ENCODE measurements around the gene SVOP. TPM values are rescaled to one million over a fixed set of nuclear protein-coding genes. Genes with fewer than 3 reads are reported as not detected.

Gene SVOP
- polyA plus RNA-seq, 1 experiment = not detected

DNA sequence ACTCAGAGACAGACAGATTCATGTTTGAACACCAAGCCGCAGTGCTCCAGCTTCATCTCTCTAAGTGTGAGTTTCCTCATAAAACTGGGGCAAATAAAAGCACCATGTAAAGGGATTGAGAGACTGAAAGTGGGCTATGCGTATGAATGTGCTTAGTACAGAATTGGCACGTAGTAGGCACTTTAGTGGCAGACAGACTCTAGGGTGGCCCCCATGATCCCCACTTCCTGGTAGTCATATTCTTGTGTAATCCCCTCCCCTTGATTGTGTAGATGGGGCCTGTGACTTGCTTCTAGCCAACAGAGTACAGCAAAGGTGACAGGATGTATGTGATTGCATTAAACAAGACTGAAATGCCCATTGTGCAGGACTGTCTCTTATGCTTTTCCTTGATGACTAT, 98.0 kb downstream of the SVOP start:
- CTCF ChIA-PET = no interaction called here
- no peaks in the 10 kb centered on the region for H3K27me3 ChIP-seq (ENCODE audit: control insufficient read depth, insufficient read depth, low read length)
- TF ChIP-seq, protein P1, sequence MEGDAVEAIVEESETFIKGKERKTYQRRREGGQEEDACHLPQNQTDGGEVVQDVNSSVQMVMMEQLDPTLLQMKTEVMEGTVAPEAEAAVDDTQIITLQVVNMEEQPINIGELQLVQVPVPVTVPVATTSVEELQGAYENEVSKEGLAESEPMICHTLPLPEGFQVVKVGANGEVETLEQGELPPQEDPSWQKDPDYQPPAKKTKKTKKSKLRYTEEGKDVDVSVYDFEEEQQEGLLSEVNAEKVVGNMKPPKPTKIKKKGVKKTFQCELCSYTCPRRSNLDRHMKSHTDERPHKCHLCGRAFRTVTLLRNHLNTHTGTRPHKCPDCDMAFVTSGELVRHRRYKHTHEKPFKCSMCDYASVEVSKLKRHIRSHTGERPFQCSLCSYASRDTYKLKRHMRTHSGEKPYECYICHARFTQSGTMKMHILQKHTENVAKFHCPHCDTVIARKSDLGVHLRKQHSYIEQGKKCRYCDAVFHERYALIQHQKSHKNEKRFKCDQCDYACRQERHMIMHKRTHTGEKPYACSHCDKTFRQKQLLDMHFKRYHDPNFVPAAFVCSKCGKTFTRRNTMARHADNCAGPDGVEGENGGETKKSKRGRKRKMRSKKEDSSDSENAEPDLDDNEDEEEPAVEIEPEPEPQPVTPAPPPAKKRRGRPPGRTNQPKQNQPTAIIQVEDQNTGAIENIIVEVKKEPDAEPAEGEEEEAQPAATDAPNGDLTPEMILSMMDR (IDR thresholded peaks at IDR 0.05; ENCODE audit: insufficient read depth, low read depth, low read length) = no peak
- H3K4me3 ChIP-seq (ENCODE audit: low read depth, low read length) = no peak overlapping the region
- DNase-seq (ENCODE audit: low read depth) = no peak
- H3K36me3 ChIP-seq (ENCODE audit: control insufficient read depth, insufficient read depth, low read length) = no peaks in the 10 kb centered on the region
- POLR2A ChIA-PET = no interaction called here

DNA sequence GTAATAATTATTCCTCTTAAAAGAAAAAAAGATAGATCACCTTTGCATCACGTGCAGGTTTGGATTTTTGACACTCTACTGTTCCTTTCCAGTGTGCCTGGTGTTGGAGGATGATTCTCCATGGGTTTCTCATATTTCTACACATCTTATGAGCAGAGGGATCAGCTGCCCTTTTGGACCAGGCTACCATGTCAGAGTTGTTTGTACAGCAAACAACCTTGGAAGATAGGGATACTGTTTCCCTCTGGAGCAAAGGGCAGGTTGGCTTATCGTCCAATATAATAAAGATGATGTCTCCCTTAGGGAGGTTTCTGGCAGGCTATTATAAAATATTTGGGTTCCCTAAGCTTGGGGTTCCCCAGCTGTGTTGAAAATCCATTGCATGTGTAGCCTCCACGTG, 98.9 kb downstream of the SVOP start:
- no peak for DNase-seq (ENCODE audit: low read depth)
- Histone ChIP-seq H3K4me3 (ENCODE audit: low read depth, low read length) (no peak overlapping the region), H3K36me3 (ENCODE audit: control insufficient read depth, insufficient read depth, low read length) (no peaks in the 10 kb centered on the region), H3K27me3 (ENCODE audit: control insufficient read depth, insufficient read depth, low read length) (no peaks in the 10 kb centered on the region)
- TF ChIP-seq, protein P1 (IDR thresholded peaks at IDR 0.05; ENCODE audit: insufficient read depth, low read depth, low read length) = no peak
- ChIA-PET CTCF (no interaction called here), POLR2A (no interaction called here)

DNA sequence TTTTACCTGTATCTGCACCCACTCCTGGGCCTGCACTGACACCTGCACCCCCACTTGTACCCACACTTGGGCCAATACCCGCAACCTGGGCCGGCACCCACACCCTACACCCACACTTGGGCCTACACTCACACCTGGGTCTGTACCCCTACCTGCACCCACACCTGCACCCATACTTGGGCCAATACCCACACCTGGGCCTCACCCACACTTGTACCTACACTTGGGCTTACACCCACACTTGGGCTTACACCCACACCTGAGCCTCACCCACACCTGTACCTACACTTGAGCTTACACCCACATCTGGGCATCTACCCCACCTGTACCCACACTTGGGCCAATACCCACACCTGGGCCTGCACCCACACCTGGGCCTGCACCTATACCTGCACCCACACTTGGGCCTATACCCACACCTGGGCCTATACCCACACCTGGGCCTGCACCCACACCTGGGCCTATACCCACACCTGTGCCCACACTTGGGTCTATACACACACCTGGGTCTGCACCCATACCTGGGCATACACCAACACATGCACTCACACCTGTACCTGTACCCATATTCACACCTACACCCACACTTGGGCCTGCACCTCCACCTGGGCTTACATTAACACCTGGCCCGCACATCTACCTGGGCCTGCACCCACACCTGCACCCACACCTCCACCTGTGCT, 101.8 kb downstream of the SVOP start:
- Histone ChIP-seq H3K4me3 (ENCODE audit: low read depth, low read length) (no peak overlapping the region), H3K36me3 (ENCODE audit: control insufficient read depth, insufficient read depth, low read length) (no peaks in the 10 kb centered on the region), H3K27me3 (ENCODE audit: control insufficient read depth, insufficient read depth, low read length) (no peaks in the 10 kb centered on the region)
- ChIA-PET CTCF (interaction anchor here (1.2 to 1.4 kb wide), 2 partner anchors 30 to 115 kb away, joined by 3 read pairs; no protein-coding TSS in a partner anchor), POLR2A (no interaction called here)
- no peak for DNase-seq (ENCODE audit: low read depth)
- TF ChIP-seq, protein P1 (IDR thresholded peaks at IDR 0.05; ENCODE audit: insufficient read depth, low read depth, low read length) = no peak

DNA sequence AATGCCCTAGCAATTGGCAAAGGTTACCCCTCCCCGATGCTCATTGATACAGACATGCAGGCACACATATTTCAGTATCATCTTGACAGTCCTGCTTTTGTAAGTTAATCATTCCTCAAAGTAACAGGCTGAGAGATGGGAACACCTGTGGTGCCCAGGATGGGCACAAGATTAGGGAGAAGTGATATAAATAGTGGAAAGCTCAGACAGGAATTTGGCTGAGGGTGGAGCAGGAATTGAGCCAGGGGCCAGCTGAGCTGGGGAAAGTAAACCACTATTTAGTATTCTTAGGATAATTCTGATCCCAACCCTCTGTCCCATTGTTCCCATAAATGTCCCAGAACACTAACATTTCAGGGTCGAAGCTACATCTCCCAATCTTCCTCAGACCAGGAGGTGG, 102.7 kb downstream of the SVOP start:
- ChIA-PET POLR2A (no interaction called here), CTCF (interaction anchor here (1.2 to 1.4 kb wide), 2 partner anchors 31 to 114 kb away, joined by 3 read pairs; no protein-coding TSS in a partner anchor)
- Histone ChIP-seq H3K27me3 (ENCODE audit: control insufficient read depth, insufficient read depth, low read length) (no peaks in the 10 kb centered on the region), H3K4me3 (ENCODE audit: low read depth, low read length) (no peak overlapping the region), H3K36me3 (ENCODE audit: control insufficient read depth, insufficient read depth, low read length) (no peaks in the 10 kb centered on the region)
- TF ChIP-seq, protein P1 (IDR thresholded peaks at IDR 0.05; ENCODE audit: insufficient read depth, low read depth, low read length) = no peak
- DNase-seq (ENCODE audit: low read depth) = no peak

DNA sequence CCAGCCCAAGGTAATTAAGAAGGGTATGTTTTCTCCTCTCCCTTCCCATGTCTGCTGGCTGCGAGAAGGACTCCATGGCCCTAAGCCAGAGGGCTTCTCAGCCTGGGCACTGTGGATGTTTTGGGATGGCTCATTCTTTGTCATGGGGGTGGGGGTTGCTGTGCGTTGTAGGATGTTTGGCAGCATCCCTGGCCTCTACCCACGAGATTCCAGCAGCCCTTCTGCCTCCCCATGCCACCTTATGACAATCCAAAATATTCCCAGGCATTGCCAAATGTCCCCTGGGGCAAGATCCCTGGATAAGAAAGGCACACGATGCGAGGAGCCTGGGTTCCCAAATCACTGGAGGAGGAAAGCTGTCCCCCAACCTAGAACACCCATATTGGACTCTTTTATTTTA, 104.5 kb downstream of the SVOP start:
- ChIA-PET POLR2A (interaction anchor here (0.6 kb wide), 1 partner anchor 10 kb away, joined by 8 read pairs; no protein-coding TSS in a partner anchor), CTCF (interaction anchor here (0.6 to 0.9 kb wide), 2 partner anchors 15 to 16 kb away, joined by 3 read pairs; no protein-coding TSS in a partner anchor)
- TF ChIP-seq, protein P1 (IDR thresholded peaks at IDR 0.05; ENCODE audit: insufficient read depth, low read depth, low read length) = no peak
- Histone ChIP-seq H3K4me3 (ENCODE audit: low read depth, low read length) (no peak overlapping the region), H3K27me3 (ENCODE audit: control insufficient read depth, insufficient read depth, low read length) (no peaks in the 10 kb centered on the region), H3K36me3 (ENCODE audit: control insufficient read depth, insufficient read depth, low read length) (no peaks in the 10 kb centered on the region)
- no peak for DNase-seq (ENCODE audit: low read depth)

All from BJ (cell line).